CD8-positive, alpha-beta memory T cell (primary cell): ENCODE results near the gene CPXM2. TPM values are rescaled to one million over a fixed set of nuclear protein-coding genes. Genes with fewer than 3 reads are reported as not detected.

ENCODE experiments used
- CTCF ChIA-PET: fragments of 350-600 bp; sonication (Branson Sonifier 250); formaldehyde crosslinking; loops from one replicate; lab custom pipeline; 2021; ENCODE audit warnings: antibody characterized with exemption; lab: Charles Lee
- POLR2A ChIA-PET: fragments of 350-600 bp; sonication (Branson Sonifier 250); formaldehyde crosslinking; loops from one replicate; lab custom pipeline; 2021; ENCODE audit warnings: antibody characterized with exemption; lab: Charles Lee
- DNase-seq, 5 donors: peaks; one replicate each; pipeline versions ENCODE4 v3.0.0 to v3.0.0-alpha.2; 2020 to 2022; ENCODE audit warnings: mixed read lengths in 1 of 5
- H3K27ac ChIP-seq: one replicate; pipeline ENCODE4 v1.7.0; 2013; ENCODE audit warnings: low read depth, mild to moderate bottlenecking, low read length, moderate library complexity
- H3K27me3 ChIP-seq: 2 replicates; pipeline ENCODE4 v1.7.0; 2013; ENCODE audit warnings: low read length, mild to moderate bottlenecking; ENCODE audit not compliant: insufficient read depth, poor library complexity, severe bottlenecking
- H3K36me3 ChIP-seq: 2 replicates; pipeline ENCODE4 v1.7.0; 2013; ENCODE audit warnings: mild to moderate bottlenecking, low read length, moderate library complexity; ENCODE audit not compliant: insufficient read depth
- H3K4me1 ChIP-seq: 2 replicates; pipeline ENCODE4 v1.7.0; 2013; ENCODE audit warnings: mild to moderate bottlenecking, low read length, moderate library complexity; ENCODE audit not compliant: insufficient read depth
- H3K4me3 ChIP-seq: 2 replicates; pipeline ENCODE4 v1.7.0; 2013; ENCODE audit warnings: mild to moderate bottlenecking, low read length
- H3K9me3 ChIP-seq: 2 replicates; pipeline ENCODE4 v1.7.0; 2013; ENCODE audit warnings: mild to moderate bottlenecking, low read length
- H3K27ac Mint-ChIP-seq, 8 donors: one replicate each; pipeline ENCODE4 v1.8.0; 2020 to 2021; ENCODE audit warnings: mixed read lengths in 8 of 8, mild to moderate bottlenecking in 6 of 8, inconsistent platforms in 3 of 8, moderate library complexity in 3 of 8
- H3K27me3 Mint-ChIP-seq, 2 donors: one replicate each; pipeline ENCODE4 v1.8.0; 2020 to 2021; ENCODE audit warnings: mixed read lengths in 2 of 2, mild to moderate bottlenecking in 1 of 2, moderate library complexity in 1 of 2
- H3K36me3 Mint-ChIP-seq, 3 donors: one replicate each; pipeline ENCODE4 v1.8.0; 2020 to 2021; ENCODE audit warnings: mixed read lengths in 3 of 3, inconsistent platforms in 1 of 3, mild to moderate bottlenecking in 1 of 3
- H3K4me1 Mint-ChIP-seq, 3 donors: one replicate each; pipeline ENCODE4 v1.8.0; 2020 to 2021; ENCODE audit warnings: mixed read lengths in 3 of 3, inconsistent platforms in 1 of 3, mild to moderate bottlenecking in 1 of 3
- H3K4me3 Mint-ChIP-seq, 7 donors: one replicate each; pipeline ENCODE4 v1.8.0; 2020 to 2021; ENCODE audit warnings: mixed read lengths in 7 of 7, mild to moderate bottlenecking in 6 of 7, moderate library complexity in 4 of 7, inconsistent platforms in 2 of 7
- H3K9me3 Mint-ChIP-seq, 5 donors: one replicate each; pipeline ENCODE4 v1.8.0; 2020 to 2022; ENCODE audit warnings: mixed read lengths in 5 of 5, mild to moderate bottlenecking in 3 of 5, moderate library complexity in 2 of 5, inconsistent platforms in 1 of 5
- polyA plus RNA-seq: library from polyadenylated mRNA; unstranded; fragments of 300-500 nt; fragmentation: Illumina TruSeq; gene quantifications from one replicate; pipeline ENCODE4 v1.2.3, GENCODE V29; 2021
- total RNA-seq, 2 experiments: library from RNA; stranded (reverse); gene quantifications; one replicate each; pipeline ENCODE4 v1.2.3, GENCODE V29; 2021

CPXM2 gene
- total and polyA plus RNA-seq, 3 experiments from 2014 or later: not detected

GRCh38 chr10:123848564-123849457, 42.8 kb downstream of the CPXM2 start:
- H3K36me3 Mint-ChIP-seq: peaks cover 0 to 2% (median 0%) of the 10 kb centered on the region in 3 donors
- H3K27me3 Mint-ChIP-seq: peaks cover 5 to 7% of the 10 kb centered on the region in 2 donors
- H3K27ac ChIP-seq: no peak overlapping the region
- H3K27ac Mint-ChIP-seq: no peak overlapping the region
- no peak overlapping the region for H3K4me3 Mint-ChIP-seq
- peaks cover 0 to 1% (median 0%) of the 10 kb centered on the region in 3 donors for H3K4me1 Mint-ChIP-seq
- ChIA-PET POLR2A (no interaction called here), CTCF (no interaction called here)
- DNase-seq: no peak
- no peaks in the 10 kb centered on the region for H3K4me1 ChIP-seq
- no peaks in the 10 kb centered on the region for H3K9me3 ChIP-seq
- H3K9me3 Mint-ChIP-seq: peaks cover 0 to 4% (median 3%) of the 10 kb centered on the region in 5 donors
- no peak overlapping the region for H3K4me3 ChIP-seq
- H3K36me3 ChIP-seq: no peaks in the 10 kb centered on the region
- H3K27me3 ChIP-seq: no peaks in the 10 kb centered on the region

- H3K9me3 Mint-ChIP-seq: peaks cover 0 to 4% (median 3%) of the 10 kb centered on the region in 5 donors
- Histone ChIP-seq H3K9me3 (no peaks in the 10 kb centered on the region), H3K4me3 (no peak overlapping the region), H3K27me3 (no peaks in the 10 kb centered on the region), H3K27ac (no peak overlapping the region), H3K36me3 (no peaks in the 10 kb centered on the region), H3K4me1 (no peaks in the 10 kb centered on the region)
- peaks cover 0 to 1% (median 0%) of the 10 kb centered on the region in 3 donors for H3K4me1 Mint-ChIP-seq
- no peak overlapping the region for H3K4me3 Mint-ChIP-seq
- ChIA-PET CTCF (no interaction called here), POLR2A (no interaction called here)
- H3K27ac Mint-ChIP-seq: no peak overlapping the region
- peaks cover 5 to 6% of the 10 kb centered on the region in 2 donors for H3K27me3 Mint-ChIP-seq
- DNase-seq: no peak
- peaks cover 0 to 2% (median 0%) of the 10 kb centered on the region in 3 donors for H3K36me3 Mint-ChIP-seq
Observed at GRCh38 chr10:123847686-123848432, 43.7 kb downstream of the CPXM2 start.

- Histone ChIP-seq H3K27me3 (no peaks in the 10 kb centered on the region), H3K27ac (no peak overlapping the region), H3K36me3 (no peaks in the 10 kb centered on the region), H3K9me3 (no peaks in the 10 kb centered on the region), H3K4me1 (no peaks in the 10 kb centered on the region), H3K4me3 (no peak overlapping the region)
- H3K36me3 Mint-ChIP-seq: no peaks in the 10 kb centered on the region
- peaks cover 0 to 4% (median 0%) of the 10 kb centered on the region in 5 donors for H3K9me3 Mint-ChIP-seq
- no peak for DNase-seq
- no peaks in the 10 kb centered on the region for H3K4me1 Mint-ChIP-seq
- ChIA-PET CTCF (no interaction called here), POLR2A (no interaction called here)
- H3K27me3 Mint-ChIP-seq: peaks cover 0 to 6% of the 10 kb centered on the region in 2 donors
- no peak overlapping the region for H3K27ac Mint-ChIP-seq
- no peak overlapping the region for H3K4me3 Mint-ChIP-seq
Observed at GRCh38 chr10:123843835-123844234, 47.8 kb downstream of the CPXM2 start.

GRCh38 chr10:123842692-123843385, 48.8 kb downstream of the CPXM2 start:
- H3K9me3 ChIP-seq: no peaks in the 10 kb centered on the region
- ChIA-PET POLR2A (no interaction called here), CTCF (no interaction called here)
- no peak overlapping the region for H3K4me3 ChIP-seq
- no peak overlapping the region for H3K27ac Mint-ChIP-seq
- peaks cover 0 to 9% of the 10 kb centered on the region in 2 donors for H3K27me3 Mint-ChIP-seq
- peaks cover 0 to 4% (median 0%) of the 10 kb centered on the region in 5 donors for H3K9me3 Mint-ChIP-seq
- DNase-seq: no peak
- no peaks in the 10 kb centered on the region for H3K36me3 ChIP-seq
- no peaks in the 10 kb centered on the region for H3K4me1 ChIP-seq
- H3K27ac ChIP-seq: no peak overlapping the region
- H3K36me3 Mint-ChIP-seq: no peaks in the 10 kb centered on the region
- H3K4me3 Mint-ChIP-seq: no peak overlapping the region
- no peaks in the 10 kb centered on the region for H3K4me1 Mint-ChIP-seq
- H3K27me3 ChIP-seq: no peaks in the 10 kb centered on the region

- Mint-ChIP-seq H3K9me3 (peaks cover 0 to 4% (median 0%) of the 10 kb centered on the region in 5 donors), H3K27ac (no peak overlapping the region), H3K4me3 (no peak overlapping the region), H3K4me1 (no peaks in the 10 kb centered on the region), H3K36me3 (no peaks in the 10 kb centered on the region), H3K27me3 (peaks cover 0 to 10% of the 10 kb centered on the region in 2 donors)
- no peak for DNase-seq
- Histone ChIP-seq H3K9me3 (no peaks in the 10 kb centered on the region), H3K27me3 (no peaks in the 10 kb centered on the region), H3K36me3 (no peaks in the 10 kb centered on the region), H3K4me1 (no peaks in the 10 kb centered on the region), H3K4me3 (no peak overlapping the region), H3K27ac (no peak overlapping the region)
- ChIA-PET POLR2A (no interaction called here), CTCF (no interaction called here)
Observed at GRCh38 chr10:123841560-123841959, 50.0 kb downstream of the CPXM2 start.

GRCh38 chr10:123841115-123841514, 50.5 kb downstream of the CPXM2 start:
- H3K9me3 Mint-ChIP-seq: peaks cover 0 to 4% (median 0%) of the 10 kb centered on the region in 5 donors
- Histone ChIP-seq H3K27ac (no peak overlapping the region), H3K9me3 (no peaks in the 10 kb centered on the region), H3K27me3 (no peaks in the 10 kb centered on the region), H3K36me3 (no peaks in the 10 kb centered on the region), H3K4me3 (no peak overlapping the region), H3K4me1 (no peaks in the 10 kb centered on the region)
- H3K4me3 Mint-ChIP-seq: no peak overlapping the region
- ChIA-PET CTCF (no interaction called here), POLR2A (no interaction called here)
- no peak overlapping the region for H3K27ac Mint-ChIP-seq
- DNase-seq: no peak
- H3K36me3 Mint-ChIP-seq: no peaks in the 10 kb centered on the region
- no peaks in the 10 kb centered on the region for H3K4me1 Mint-ChIP-seq
- H3K27me3 Mint-ChIP-seq: peaks cover 3 to 10% of the 10 kb centered on the region in 2 donors

- no peak overlapping the region for H3K27ac ChIP-seq
- no peaks in the 10 kb centered on the region for H3K9me3 ChIP-seq
- H3K36me3 Mint-ChIP-seq: no peaks in the 10 kb centered on the region
- POLR2A ChIA-PET: no interaction called here
- no peak overlapping the region for H3K4me3 ChIP-seq
- no peaks in the 10 kb centered on the region for H3K4me1 ChIP-seq
- no peak overlapping the region for H3K27ac Mint-ChIP-seq
- H3K9me3 Mint-ChIP-seq: peaks cover 0 to 4% (median 0%) of the 10 kb centered on the region in 5 donors
- H3K4me1 Mint-ChIP-seq: no peaks in the 10 kb centered on the region
- H3K27me3 Mint-ChIP-seq: peaks cover 3 to 12% of the 10 kb centered on the region in 2 donors
- H3K36me3 ChIP-seq: no peaks in the 10 kb centered on the region
- DNase-seq: no peak
- no peaks in the 10 kb centered on the region for H3K27me3 ChIP-seq
- CTCF ChIA-PET: no interaction called here
- no peak overlapping the region for H3K4me3 Mint-ChIP-seq
Observed at GRCh38 chr10:123840714-123841113, 50.9 kb downstream of the CPXM2 start.
